ENCODE measurements around the gene PATJ. TPM values are rescaled to one million over a fixed set of nuclear protein-coding genes. Genes with fewer than 3 reads are reported as not detected.

PATJ gene
- total RNA-seq, 1 experiment from 2014 or later, result 72.2 TPM

- no peaks in the 10 kb centered on the region for H3K9me3 Mint-ChIP-seq (ENCODE audit: low read depth, unreplicated experiment)
- no peak for TF ChIP-seq CTCF (IDR thresholded peaks at IDR 0.05; ENCODE audit: unreplicated experiment)
These were observed 65.4 kb downstream of the PATJ start for GRCh38 chr1:61807606-61808140.

DNA sequence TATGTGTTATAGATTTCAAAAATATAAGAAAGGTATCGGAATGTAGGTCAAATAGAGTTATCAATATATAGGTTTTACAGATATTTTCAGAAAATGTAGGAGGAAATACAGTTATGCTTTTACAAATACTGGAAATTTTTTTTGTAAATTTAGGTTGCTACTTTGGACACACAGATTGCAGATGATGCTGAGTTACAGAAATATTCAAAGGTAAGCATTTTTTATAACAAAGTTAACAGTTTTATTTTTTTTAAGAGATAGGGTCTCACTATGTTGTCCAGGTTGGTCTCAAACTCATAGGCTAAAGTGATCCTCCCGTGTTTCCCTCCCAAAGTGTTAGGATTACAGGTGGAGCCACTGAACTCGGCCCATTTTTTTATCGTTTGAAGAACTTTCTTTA, 66.0 kb downstream of the PATJ start:
- no peak for DNase-seq
- Mint-ChIP-seq H3K36me3 (ENCODE audit: insufficient read depth, unreplicated experiment) (peaks cover 25% of the 10 kb centered on the region), H3K9me3 (ENCODE audit: low read depth, unreplicated experiment) (no peaks in the 10 kb centered on the region), H3K4me3 (ENCODE audit: low read depth, unreplicated experiment) (no peak overlapping the region), H3K27me3 (ENCODE audit: unreplicated experiment) (no peaks in the 10 kb centered on the region), H3K27ac (ENCODE audit: unreplicated experiment) (no peak overlapping the region), H3K4me1 (ENCODE audit: low read depth, unreplicated experiment) (no peaks in the 10 kb centered on the region)
- CTCF ChIA-PET, result no interaction called here
- no peak for TF ChIP-seq CTCF (IDR thresholded peaks at IDR 0.05; ENCODE audit: unreplicated experiment)
- BruUV-seq (replicated peaks), result no TSS peak
- intact Hi-C loops (cut with micrococcal nuclease; ENCODE audit: unreplicated experiment), result no loop called here

More at GRCh38 chr1:61807606-61808140, 65.4 kb downstream of the PATJ start:
- intact Hi-C loops (cut with micrococcal nuclease; ENCODE audit: unreplicated experiment), result no loop called here
- Mint-ChIP-seq H3K4me3 (ENCODE audit: low read depth, unreplicated experiment) (no peak overlapping the region), H3K4me1 (ENCODE audit: low read depth, unreplicated experiment) (no peaks in the 10 kb centered on the region), H3K27ac (ENCODE audit: unreplicated experiment) (no peak overlapping the region), H3K36me3 (ENCODE audit: insufficient read depth, unreplicated experiment) (peaks cover 25% of the 10 kb centered on the region), H3K27me3 (ENCODE audit: unreplicated experiment) (no peaks in the 10 kb centered on the region)
- DNase-seq, result no peak
- CTCF ChIA-PET, result no interaction called here
- no TSS peak for BruUV-seq (replicated peaks)

GRCh38 chr1:61808968-61809367, 66.7 kb downstream of the PATJ start:
- CTCF ChIA-PET, result no interaction called here
- BruUV-seq (replicated peaks), result no TSS peak
- peaks cover 25% of the 10 kb centered on the region for H3K36me3 Mint-ChIP-seq (ENCODE audit: insufficient read depth, unreplicated experiment)
- no peaks in the 10 kb centered on the region for H3K9me3 Mint-ChIP-seq (ENCODE audit: low read depth, unreplicated experiment)
- H3K4me1 Mint-ChIP-seq (ENCODE audit: low read depth, unreplicated experiment), result no peaks in the 10 kb centered on the region
- H3K4me3 Mint-ChIP-seq (ENCODE audit: low read depth, unreplicated experiment), result no peak overlapping the region
- intact Hi-C loops (cut with micrococcal nuclease; ENCODE audit: unreplicated experiment), result no loop called here
- H3K27ac Mint-ChIP-seq (ENCODE audit: unreplicated experiment), result no peak overlapping the region
- DNase-seq, result no peak
- H3K27me3 Mint-ChIP-seq (ENCODE audit: unreplicated experiment), result no peaks in the 10 kb centered on the region
- TF ChIP-seq CTCF (IDR thresholded peaks at IDR 0.05; ENCODE audit: unreplicated experiment), result no peak

- H3K27me3 Mint-ChIP-seq (ENCODE audit: unreplicated experiment), result no peaks in the 10 kb centered on the region
- CTCF ChIA-PET, result no interaction called here
- TF ChIP-seq CTCF (IDR thresholded peaks at IDR 0.05; ENCODE audit: unreplicated experiment), result no peak
- H3K27ac Mint-ChIP-seq (ENCODE audit: unreplicated experiment), result no peak overlapping the region
- intact Hi-C loops (cut with micrococcal nuclease; ENCODE audit: unreplicated experiment), result no loop called here
- DNase-seq, result no peak
- no peaks in the 10 kb centered on the region for H3K9me3 Mint-ChIP-seq (ENCODE audit: low read depth, unreplicated experiment)
- no peaks in the 10 kb centered on the region for H3K4me1 Mint-ChIP-seq (ENCODE audit: low read depth, unreplicated experiment)
- no TSS peak for BruUV-seq (replicated peaks)
- H3K36me3 Mint-ChIP-seq (ENCODE audit: insufficient read depth, unreplicated experiment), result peaks cover 22% of the 10 kb centered on the region
- H3K4me3 Mint-ChIP-seq (ENCODE audit: low read depth, unreplicated experiment), result no peak overlapping the region
These were observed 70.6 kb downstream of the PATJ start for GRCh38 chr1:61812916-61813315.

Measured in Calu3 (cell line).